Neural progenitor cell (in vitro differentiated cells): ENCODE measurements around the gene SNX2.

Experiments
- CTCF ChIP-seq: fragments of 200-600 bp; sonication (generic); IDR thresholded peaks from 2 replicates; pipeline ENCODE4 v1.5.1; 2017; ENCODE audit warnings: antibody characterized with exemption, mild to moderate bottlenecking
- EZH2 ChIP-seq: fragments of 200-600 bp; sonication (generic); IDR thresholded peaks from 2 replicates; pipeline ENCODE4 v1.6.1; 2017; ENCODE audit warnings: antibody characterized with exemption, mild to moderate bottlenecking, moderate library complexity
- EZH2phosphoT487 ChIP-seq: fragments of 200-600 bp; sonication (generic); IDR thresholded peaks from 2 replicates; pipeline ENCODE4 v1.6.1; 2017; ENCODE audit warnings: antibody characterized with exemption

- no peak for TF ChIP-seq CTCF
- no peak for TF ChIP-seq EZH2
- no peak for TF ChIP-seq EZH2phosphoT487
Measured at GRCh38 chr5:122842016-122842580, 67.2 kb downstream of the SNX2 start.
